NCI-H2171 treated with DMSO at 0.1 percent for 48 hours (cell line): ENCODE measurements around the gene EPHB1.
A peak's percentile ranks its signal among the peaks of the same experiment; 100 is the strongest.

ENCODE experiments used
- DNase-seq: peaks from one replicate; lab custom pipeline; 2025; lab: John Stamatoyannopoulos, UW

EPHB1 gene

GRCh38 chr3:134883697-134884385 is 88.8 kb downstream of the EPHB1 start:
- no peak for DNase-seq

GRCh38 chr3:134885877-134886621 is 91.0 kb downstream of the EPHB1 start:
- DNase-seq, result no peak

- no peak for DNase-seq
Observed at GRCh38 chr3:134886991-134887390, 91.9 kb downstream of the EPHB1 start.

- DNase-seq, result no peak
Observed at GRCh38 chr3:134887536-134887935, 92.5 kb downstream of the EPHB1 start.

- DNase-seq, result no peak
Observed at GRCh38 chr3:134892326-134892725, 97.3 kb downstream of the EPHB1 start.

GRCh38 chr3:134892761-134893160 is 97.7 kb downstream of the EPHB1 start:
- DNase-seq, result no peak

- no peak for DNase-seq
Observed at GRCh38 chr3:134894533-134894932, 99.5 kb downstream of the EPHB1 start.

- DNase-seq, result no peak
Observed at GRCh38 chr3:134895181-134895580, 100.1 kb downstream of the EPHB1 start.

GRCh38 chr3:134896141-134896540 is 101.1 kb downstream of the EPHB1 start:
- DNase-seq, result no peak

- DNase-seq, result no peak
Observed at GRCh38 chr3:134896696-134897095, 101.6 kb downstream of the EPHB1 start.

GRCh38 chr3:134897391-134898141 is 102.5 kb downstream of the EPHB1 start:
- no peak for DNase-seq

- peak; percentile 98 for DNase-seq
Observed at GRCh38 chr3:134898181-134898754, 103.2 kb downstream of the EPHB1 start.

- DNase-seq, result no peak
Observed at GRCh38 chr3:134899786-134900185, 104.7 kb downstream of the EPHB1 start.

- no peak for DNase-seq
Observed at GRCh38 chr3:134900482-134900881, 105.4 kb downstream of the EPHB1 start.

GRCh38 chr3:134901461-134901860 is 106.4 kb downstream of the EPHB1 start:
- no peak for DNase-seq

- no peak for DNase-seq
Observed at GRCh38 chr3:134903837-134904236, 108.8 kb downstream of the EPHB1 start.

GRCh38 chr3:134904241-134904771 is 109.2 kb downstream of the EPHB1 start:
- DNase-seq, result no peak

GRCh38 chr3:134904776-134905646 is 110.0 kb downstream of the EPHB1 start:
- peak; percentile 2 for DNase-seq

GRCh38 chr3:134905647-134905935 is 110.5 kb downstream of the EPHB1 start:
- DNase-seq, result no peak

GRCh38 chr3:134908271-134908670 is 113.2 kb downstream of the EPHB1 start:
- DNase-seq, result no peak

GRCh38 chr3:134910026-134910425 is 115.0 kb downstream of the EPHB1 start:
- no peak for DNase-seq
